ENCODE data around the gene PPP1R1B.

DNA sequence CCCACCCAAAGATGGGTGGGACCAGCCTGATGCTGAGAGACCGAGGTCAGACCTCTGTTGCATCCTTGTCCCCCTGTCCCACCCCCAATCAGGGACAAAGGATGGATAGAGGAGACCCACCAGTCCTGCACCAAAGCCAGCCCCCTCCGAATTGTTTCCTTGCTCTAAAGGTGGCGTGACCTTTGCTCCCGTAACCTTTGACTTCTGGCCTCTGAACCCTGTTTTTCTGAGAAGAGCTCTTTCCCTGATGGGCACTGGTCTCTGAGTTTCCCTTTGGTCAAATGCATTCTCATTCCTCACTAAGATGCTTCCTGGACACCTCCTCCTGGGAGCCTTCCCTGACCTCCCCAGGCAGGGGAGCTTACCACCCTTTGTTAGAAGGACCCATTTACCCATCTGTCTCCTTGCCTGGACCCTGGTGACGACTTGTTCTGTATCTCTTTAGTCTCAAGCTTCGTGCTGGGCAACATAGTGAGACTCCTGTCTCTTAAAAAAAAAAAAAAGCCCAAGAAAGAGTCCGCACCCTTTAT lies 13.8 kb upstream of the PPP1R1B start:
- no peak for TF ChIP-seq CTCF (IDR thresholded peaks at IDR 0.05)
- no peak for TF ChIP-seq POLR2A (IDR thresholded peaks at IDR 0.05)

Data from suprapubic skin (tissue), 3 donors.